IMR-90 (cell line): Measurements from ENCODE around the gene TOM1.

Experiments used
- BHLHE40 ChIP-seq: fragments of 150-350 bp; IDR thresholded peaks from 2 replicates; pipeline ENCODE4 v1.6.1; 2016; ENCODE audit warnings: mild to moderate bottlenecking, low read depth, low read length
- CEBPB ChIP-seq: IDR thresholded peaks from 2 replicates; pipeline ENCODE4 v1.6.1; 2012; ENCODE audit warnings: low read depth, low read length, improper control_type of control experiment
- CTCF ChIP-seq: conservative IDR thresholded peaks from 2 replicates; pipeline ENCODE4 v1.5.1; 2012; ENCODE audit warnings: mild to moderate bottlenecking, low read depth, low read length, improper control_type of control experiment
- FOS ChIP-seq: fragments of 150-350 bp; IDR thresholded peaks from 2 replicates; pipeline ENCODE4 v1.6.1; 2016; ENCODE audit warnings: low read depth, low read length
- MAFK ChIP-seq: IDR thresholded peaks from 2 replicates; pipeline ENCODE4 v1.6.1; 2012; ENCODE audit warnings: low read depth, low read length, improper control_type of control experiment
- MAZ ChIP-seq: IDR thresholded peaks from 2 replicates; pipeline ENCODE4 v1.6.1; 2012; ENCODE audit warnings: low read depth, mild to moderate bottlenecking, low read length, improper control_type of control experiment, moderate library complexity, borderline replicate concordance
- POLR2A ChIP-seq: IDR thresholded peaks from 2 replicates; pipeline ENCODE4 v1.6.1; 2012; ENCODE audit warnings: mild to moderate bottlenecking, low read depth, low read length
- RAD21 ChIP-seq: IDR thresholded peaks from 2 replicates; pipeline ENCODE4 v1.6.1; 2012; ENCODE audit warnings: low read length, improper control_type of control experiment
- RFX5 ChIP-seq: IDR thresholded peaks from 2 replicates; pipeline ENCODE4 v1.8.0; 2012; ENCODE audit warnings: low read depth, mild to moderate bottlenecking, low read length, moderate library complexity
- USF2 ChIP-seq: fragments of 150-350 bp; IDR thresholded peaks from 2 replicates; pipeline ENCODE4 v1.6.1; 2017; ENCODE audit warnings: mild to moderate bottlenecking, antibody characterized with exemption, low read length, low read depth

- TF ChIP-seq CTCF: no peak
- TF ChIP-seq USF2: no peak
- TF ChIP-seq RAD21: no peak
- TF ChIP-seq POLR2A: no peak
- no peak for TF ChIP-seq RFX5
- TF ChIP-seq MAZ: no peak
- TF ChIP-seq FOS: no peak
- no peak for TF ChIP-seq BHLHE40
- TF ChIP-seq CEBPB: no peak
- no peak for TF ChIP-seq MAFK
Measured at GRCh38 chr22:35253946-35254345, 45.7 kb upstream of the TOM1 start.
